Caco-2 (cell line): ENCODE measurements around the gene GRK6. TPM values are rescaled to one million over a fixed set of nuclear protein-coding genes. Genes with fewer than 3 reads are reported as not detected.

ENCODE experiments used
- BruUV-seq: library from RNA; stranded (reverse); fragments of 400-500 nt; replicated peaks from 2 replicates; lab custom pipeline; 2021; lab: Mats Ljungman, UMichigan
- CTCF ChIA-PET: fragments of 300-600 bp; sonication (Branson Sonifier 250); formaldehyde crosslinking; loops from one replicate; lab custom pipeline; 2022; ENCODE audit warnings: antibody characterized with exemption; lab: Charles Lee
- POLR2A ChIA-PET: fragments of 300-600 bp; sonication (Branson Sonifier 250); formaldehyde crosslinking; loops from one replicate; lab custom pipeline; 2022; ENCODE audit warnings: antibody characterized with exemption; lab: Charles Lee
- DNase-seq, 2 experiments: peaks; one replicate each; pipeline versions ENCODE4 v3.0.0 to v3.0.0-alpha.2; 2020 to 2022
- H3K27me3 ChIP-seq: replicated peaks from 2 replicates; pipeline ENCODE4 v1.6.0; 2011; ENCODE audit warnings: low read length; ENCODE audit not compliant: control insufficient read depth, insufficient read depth
- H3K36me3 ChIP-seq: 2 replicates; pipeline ENCODE4 v1.5.1; 2011; ENCODE audit warnings: low read length; ENCODE audit not compliant: control insufficient read depth, insufficient read depth
- H3K4me1 ChIP-seq: fragments of 250-450 bp; sonication (Bioruptor Pico); 2 replicates; pipeline ENCODE4 v1.5.1; 2020; ENCODE audit warnings: mild to moderate bottlenecking
- H3K4me3 ChIP-seq: 2 replicates; pipeline ENCODE4 v1.5.1; 2011; ENCODE audit warnings: low read depth, mild to moderate bottlenecking, control low read depth, low read length
- H3K9me3 ChIP-seq: fragments of 250-450 bp; sonication (Bioruptor Pico); 2 replicates; pipeline ENCODE4 v1.5.1; 2020; ENCODE audit warnings: mild to moderate bottlenecking, moderate library complexity
- H3K27ac Mint-ChIP-seq: one replicate; pipeline ENCODE4 v1.8.0; 2022; ENCODE audit warnings: mixed read lengths; ENCODE audit not compliant: unreplicated experiment
- H3K27me3 Mint-ChIP-seq: one replicate; pipeline ENCODE4 v1.8.0; 2022; ENCODE audit warnings: mixed read lengths; ENCODE audit not compliant: insufficient read depth, unreplicated experiment
- H3K36me3 Mint-ChIP-seq: one replicate; pipeline ENCODE4 v1.8.0; 2022; ENCODE audit warnings: mild to moderate bottlenecking, mixed read lengths; ENCODE audit not compliant: insufficient read depth, unreplicated experiment
- H3K4me1 Mint-ChIP-seq: one replicate; pipeline ENCODE4 v1.8.0; 2022; ENCODE audit warnings: low read depth, mixed read lengths; ENCODE audit not compliant: unreplicated experiment
- H3K4me3 Mint-ChIP-seq: one replicate; pipeline ENCODE4 v1.8.0; 2022; ENCODE audit warnings: mild to moderate bottlenecking, moderate library complexity, mixed read lengths; ENCODE audit not compliant: unreplicated experiment
- H3K9me3 Mint-ChIP-seq: one replicate; pipeline ENCODE4 v1.8.0; 2022; ENCODE audit warnings: mixed read lengths; ENCODE audit not compliant: unreplicated experiment
- CTCF ChIP-seq, 2 experiments: fragments of 200-600 bp in 1 of 2; IDR thresholded peaks; 1 replicate in 1 of 2; 2 replicates in 1 of 2; pipeline versions ENCODE4 v1.5.1 to v1.8.0; 2011 to 2022; ENCODE audit warnings: antibody characterized with exemption in 1 of 2, control low read depth in 1 of 2, inconsistent platforms in 1 of 2, low read depth in 1 of 2, low read length in 1 of 2, mild to moderate bottlenecking in 1 of 2, moderate library complexity in 1 of 2; ENCODE audit not compliant: insufficient read depth in 1 of 2, severe bottlenecking in 1 of 2, unreplicated experiment in 1 of 2
- intact Hi-C: fragments of 100-400 bp; cut with micrococcal nuclease; formaldehyde crosslinking; loops from one replicate; pipeline ENCODE4 v1.10.0; 2022; ENCODE audit not compliant: unreplicated experiment
- total RNA-seq: library from RNA; stranded (reverse); gene quantifications from 2 replicates; pipeline ENCODE4 v1.2.3, GENCODE V29; 2022

Gene GRK6
- total RNA-seq, 1 experiment from 2014 or later = 71.9 TPM

- H3K4me1 Mint-ChIP-seq = peaks cover 30% of the 10 kb centered on the region
- TF ChIP-seq CTCF (IDR thresholded peaks at IDR 0.05; ENCODE audit: insufficient read depth in 1 of 2, low read depth in 1 of 2, low read length in 1 of 2, severe bottlenecking in 1 of 2, unreplicated experiment in 1 of 2) = no peak
- POLR2A ChIA-PET = interaction anchor here (1.0 kb wide), 1 partner anchor 21 kb away, joined by 3 read pairs; no protein-coding TSS in a partner anchor
- DNase-seq = no peak
- Histone ChIP-seq H3K9me3 (no peaks in the 10 kb centered on the region), H3K4me3 (no peak overlapping the region), H3K27me3 (no peaks in the 10 kb centered on the region), H3K4me1 (peaks cover 25% of the 10 kb centered on the region), H3K36me3 (no peaks in the 10 kb centered on the region)
- no peaks in the 10 kb centered on the region for H3K27me3 Mint-ChIP-seq
- H3K4me3 Mint-ChIP-seq = no peak overlapping the region
- CTCF ChIA-PET = interaction anchor here (0.6 to 2.1 kb wide), 7 partner anchors 12 to 778 kb away, joined by 3 to 16 read pairs (median 5); no protein-coding TSS in a partner anchor
- no TSS peak for BruUV-seq
- no peaks in the 10 kb centered on the region for H3K36me3 Mint-ChIP-seq
- no peaks in the 10 kb centered on the region for H3K9me3 Mint-ChIP-seq
- intact Hi-C loops = no loop called here
- no peak overlapping the region for H3K27ac Mint-ChIP-seq
These were observed 43.3 kb upstream of the GRK6 start for GRCh38 chr5:177383181-177383580.

DNA sequence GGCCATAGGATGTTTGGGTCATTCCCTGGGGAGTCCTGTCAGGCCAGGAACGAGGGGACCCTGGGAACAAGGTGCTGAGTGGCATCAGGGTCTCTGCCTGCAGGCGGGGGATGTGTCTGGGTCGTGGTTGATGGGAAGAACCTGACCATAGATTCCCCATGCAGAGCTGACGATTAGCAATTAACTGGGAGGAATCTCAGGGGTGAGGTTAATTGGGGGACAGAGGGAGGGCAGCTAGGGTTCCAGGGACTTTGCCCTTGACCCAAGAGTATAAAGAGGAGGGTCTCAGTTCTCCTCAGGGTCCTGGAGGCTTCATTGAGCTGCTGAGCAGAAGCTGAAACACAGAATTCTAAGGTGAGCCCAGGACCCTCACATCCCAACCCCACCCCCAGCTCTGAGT is 42.3 kb upstream of the GRK6 start, which contains the start of gene SLC34A1:
Gene SLC34A1 (plus strand): TSS at position 301 of the 400 bp plus-strand sequence. CDS start 1,308 bp downstream, outside the sequence.
- Mint-ChIP-seq H3K9me3 (no peaks in the 10 kb centered on the region), H3K27ac (no peak within 1 kb of the TSS), H3K4me3 (no peak within 1 kb of the TSS), H3K4me1 (peaks cover 21% of the 10 kb centered on the region), H3K36me3 (no peaks in the 10 kb centered on the region), H3K27me3 (no peaks in the 10 kb centered on the region)
- H3K4me1 ChIP-seq = peaks cover 25% of the 10 kb centered on the region
- TF ChIP-seq CTCF (IDR thresholded peaks at IDR 0.05; ENCODE audit: insufficient read depth in 1 of 2, low read depth in 1 of 2, low read length in 1 of 2, severe bottlenecking in 1 of 2, unreplicated experiment in 1 of 2) = no peak
- no TSS peak for BruUV-seq
- ChIA-PET POLR2A (no interaction called here), CTCF (interaction anchor here (1.5 to 2.1 kb wide), 2 partner anchors 13 to 73 kb away, joined by 4 read pairs; no protein-coding TSS in a partner anchor)
- H3K36me3 ChIP-seq = no peaks in the 10 kb centered on the region
- H3K27me3 ChIP-seq = no peaks in the 10 kb centered on the region
- H3K9me3 ChIP-seq = no peaks in the 10 kb centered on the region
- no peak for DNase-seq
- H3K4me3 ChIP-seq = no peak within 1 kb of the TSS
- intact Hi-C loops = no loop called here

GRCh38 chr5:177385720-177386119 is 40.8 kb upstream of the GRK6 start:
- H3K27me3 Mint-ChIP-seq = no peaks in the 10 kb centered on the region
- H3K36me3 ChIP-seq = no peaks in the 10 kb centered on the region
- peaks cover 22% of the 10 kb centered on the region for H3K4me1 Mint-ChIP-seq
- ChIA-PET POLR2A (no interaction called here), CTCF (interaction anchor here (0.6 to 1.5 kb wide), 3 partner anchors 15 to 32 kb away, joined by 3 to 4 read pairs (median 3); no protein-coding TSS in a partner anchor)
- H3K27ac Mint-ChIP-seq = no peak overlapping the region
- H3K4me3 ChIP-seq = no peak overlapping the region
- no peak for TF ChIP-seq CTCF (IDR thresholded peaks at IDR 0.05; ENCODE audit: insufficient read depth in 1 of 2, low read depth in 1 of 2, low read length in 1 of 2, severe bottlenecking in 1 of 2, unreplicated experiment in 1 of 2)
- peaks cover 25% of the 10 kb centered on the region for H3K4me1 ChIP-seq
- intact Hi-C loops = no loop called here
- no peak overlapping the region for H3K4me3 Mint-ChIP-seq
- no peaks in the 10 kb centered on the region for H3K27me3 ChIP-seq
- peaks cover 6% of the 10 kb centered on the region for H3K36me3 Mint-ChIP-seq
- BruUV-seq = no TSS peak
- DNase-seq = no peak
- H3K9me3 Mint-ChIP-seq = no peaks in the 10 kb centered on the region
- no peaks in the 10 kb centered on the region for H3K9me3 ChIP-seq
